Myocyte (in vitro differentiated cells): ENCODE data around the gene NCKAP5. TPM values are rescaled to one million over a fixed set of nuclear protein-coding genes. Genes with fewer than 3 reads are reported as not detected.

Experiments
- DNase-seq: peaks from one replicate; pipeline ENCODE4 v3.0.0-alpha.2; 2012; ENCODE audit warnings: low read depth
- total RNA-seq: library from RNA; depleted of rRNA; stranded (reverse); fragments of >200 nt; gene quantifications from 2 replicates; pipeline ENCODE4 v1.2.3, GENCODE V29; 2014

The NCKAP5 gene
- total RNA-seq, 1 donor from 2014 or later = 0.53 TPM

- DNase-seq = no peak
Measured at GRCh38 chr2:133461484-133461883, 106.8 kb downstream of the NCKAP5 start.

GRCh38 chr2:133459590-133459989, 108.7 kb downstream of the NCKAP5 start:
- no peak for DNase-seq

DNA sequence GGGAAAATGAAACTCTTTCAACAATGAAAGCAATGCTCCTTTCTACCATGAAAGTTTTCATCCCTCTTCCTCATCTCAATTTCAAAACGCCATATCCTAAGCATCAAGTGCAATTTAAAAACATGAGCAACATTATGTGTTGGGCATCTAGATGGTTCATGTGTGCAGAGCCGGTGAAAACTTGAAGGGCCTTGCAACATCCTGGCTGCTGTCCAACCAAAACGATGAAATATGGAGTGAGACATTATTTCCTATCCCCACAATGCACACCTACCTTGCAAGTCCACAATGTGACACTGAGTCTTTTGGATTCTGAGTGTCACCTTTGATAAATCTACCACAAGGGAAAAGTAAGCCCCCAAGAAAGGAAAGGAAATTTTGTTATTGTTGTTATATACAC, 110.0 kb downstream of the NCKAP5 start:
- no peak for DNase-seq

GRCh38 chr2:133457861-133458260, 110.4 kb downstream of the NCKAP5 start:
- DNase-seq = no peak

DNA sequence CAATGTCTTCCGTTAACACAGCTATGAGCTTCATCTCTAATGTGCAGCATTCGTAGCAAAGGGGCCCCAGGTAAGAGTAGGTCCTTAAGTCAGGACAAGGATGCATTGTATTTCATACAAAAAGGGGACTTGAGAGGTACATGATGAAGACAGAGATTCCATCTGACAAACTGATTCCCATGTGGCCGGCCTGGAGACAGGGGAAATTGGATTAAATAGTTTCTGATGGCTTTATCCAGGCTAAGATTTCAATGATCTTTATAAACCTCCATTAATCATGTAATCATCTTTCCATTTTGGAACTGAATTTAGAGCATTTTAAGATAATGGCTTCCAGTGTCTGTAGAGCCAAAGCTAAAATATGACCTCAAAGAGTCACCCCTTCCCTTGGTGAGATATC, 111.3 kb downstream of the NCKAP5 start:
- no peak for DNase-seq

DNA sequence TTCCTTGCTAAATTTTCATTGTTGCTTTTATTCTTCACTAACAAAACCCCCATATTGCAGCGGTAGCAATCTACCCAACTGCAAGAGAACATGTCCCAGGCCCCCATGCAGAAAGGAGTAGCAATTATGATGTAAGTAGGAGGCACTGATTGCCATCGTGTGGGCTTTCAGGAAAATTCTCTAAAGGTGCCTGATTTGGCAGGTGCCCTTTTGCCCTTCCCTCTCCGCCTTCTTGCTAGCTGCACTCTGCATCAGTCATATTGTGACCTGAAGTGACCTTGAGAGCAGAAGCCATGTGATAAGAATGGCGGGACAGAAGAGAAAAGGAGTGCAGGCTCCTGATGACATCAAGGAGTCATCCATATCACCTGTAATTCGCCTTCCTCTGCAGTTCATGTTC, 112.1 kb downstream of the NCKAP5 start:
- DNase-seq = no peak

DNA sequence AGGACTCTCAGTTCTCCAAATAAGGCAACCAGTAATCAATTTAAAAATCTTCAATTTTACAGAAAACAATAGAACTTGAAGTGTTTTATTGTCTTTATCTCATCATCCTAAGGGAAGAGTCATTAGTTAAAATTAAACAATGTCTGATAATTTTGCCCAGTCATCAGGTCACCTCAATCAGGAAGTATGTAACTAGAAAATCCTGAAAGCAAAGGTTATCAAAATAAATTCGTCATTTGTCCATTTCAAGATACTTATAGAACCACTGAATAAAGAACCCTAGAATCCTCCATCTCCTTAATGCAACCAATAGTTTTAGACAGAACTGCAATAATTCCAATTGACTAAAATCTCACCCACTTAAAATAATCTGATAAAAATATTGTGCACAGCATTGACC, 115.2 kb downstream of the NCKAP5 start:
- no peak for DNase-seq

DNA sequence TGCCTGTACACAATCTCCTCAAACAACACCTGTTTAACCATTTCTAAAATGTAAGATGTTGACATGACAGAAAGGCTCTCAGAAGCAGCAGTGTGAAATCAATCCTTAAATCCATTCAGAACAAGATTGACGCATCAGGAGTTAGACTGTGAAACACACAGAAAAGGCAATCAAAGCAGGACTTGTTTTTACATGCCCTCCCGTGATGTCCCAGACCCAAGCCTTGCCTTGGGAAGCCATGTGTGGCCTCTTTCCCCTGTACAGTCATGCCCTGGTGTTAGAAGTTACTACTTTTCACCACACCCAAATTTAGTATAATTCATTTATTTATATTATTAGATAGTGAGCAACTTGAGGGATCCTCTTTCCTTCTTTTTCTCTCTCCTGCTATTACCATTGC, 115.7 kb downstream of the NCKAP5 start:
- DNase-seq = no peak

GRCh38 chr2:133452146-133452545, 116.1 kb downstream of the NCKAP5 start:
- no peak for DNase-seq

DNA sequence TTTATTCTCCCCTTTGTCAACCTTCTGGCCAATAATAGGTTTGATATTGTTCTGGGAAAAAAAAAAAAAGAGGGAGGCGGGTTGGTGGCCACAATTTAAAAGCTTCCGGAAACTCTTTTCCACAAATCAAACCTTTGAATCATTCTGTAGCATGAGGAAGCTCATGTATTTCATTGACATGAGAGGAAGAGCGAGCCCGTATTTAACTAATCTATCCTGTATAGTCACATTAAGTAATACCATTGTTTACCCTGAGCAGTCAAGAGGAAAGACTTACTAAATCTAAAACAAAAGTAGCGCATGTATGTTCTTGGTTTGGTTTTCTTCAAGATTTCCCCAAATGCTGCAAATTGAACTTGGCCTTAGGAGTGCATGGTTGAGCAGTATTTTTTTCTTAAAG, 120.1 kb downstream of the NCKAP5 start:
- no peak for DNase-seq

GRCh38 chr2:133447303-133447702, 121.0 kb downstream of the NCKAP5 start:
- DNase-seq = no peak

GRCh38 chr2:133444465-133444864, 123.8 kb downstream of the NCKAP5 start:
- no peak for DNase-seq

GRCh38 chr2:133442393-133442792, 125.9 kb downstream of the NCKAP5 start:
- DNase-seq = no peak

GRCh38 chr2:133439565-133439920, 128.7 kb downstream of the NCKAP5 start:
- no peak for DNase-seq

GRCh38 chr2:133438848-133439564, 129.3 kb downstream of the NCKAP5 start:
- DNase-seq = no peak

GRCh38 chr2:133438026-133438425, 130.2 kb downstream of the NCKAP5 start:
- DNase-seq = no peak

DNA sequence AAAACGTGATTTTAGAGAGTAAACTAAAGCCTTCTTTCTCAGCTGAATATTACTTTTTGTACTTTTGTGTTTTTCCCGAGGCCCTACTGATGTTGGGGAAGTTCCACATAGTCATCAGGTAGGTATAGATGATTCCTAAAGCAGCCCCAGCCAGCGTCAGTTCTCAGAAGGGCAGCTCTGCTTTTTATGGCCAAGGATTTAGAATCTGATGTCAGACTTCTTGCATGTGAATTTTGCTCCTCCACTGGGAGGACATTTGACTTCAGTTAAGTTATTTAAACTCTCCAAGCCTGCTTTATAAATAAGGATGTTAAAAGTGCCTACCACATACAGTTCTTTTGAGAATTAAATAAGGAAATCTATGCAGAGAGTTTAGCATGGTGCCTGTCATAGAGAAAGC, 130.8 kb downstream of the NCKAP5 start:
- no peak for DNase-seq

DNA sequence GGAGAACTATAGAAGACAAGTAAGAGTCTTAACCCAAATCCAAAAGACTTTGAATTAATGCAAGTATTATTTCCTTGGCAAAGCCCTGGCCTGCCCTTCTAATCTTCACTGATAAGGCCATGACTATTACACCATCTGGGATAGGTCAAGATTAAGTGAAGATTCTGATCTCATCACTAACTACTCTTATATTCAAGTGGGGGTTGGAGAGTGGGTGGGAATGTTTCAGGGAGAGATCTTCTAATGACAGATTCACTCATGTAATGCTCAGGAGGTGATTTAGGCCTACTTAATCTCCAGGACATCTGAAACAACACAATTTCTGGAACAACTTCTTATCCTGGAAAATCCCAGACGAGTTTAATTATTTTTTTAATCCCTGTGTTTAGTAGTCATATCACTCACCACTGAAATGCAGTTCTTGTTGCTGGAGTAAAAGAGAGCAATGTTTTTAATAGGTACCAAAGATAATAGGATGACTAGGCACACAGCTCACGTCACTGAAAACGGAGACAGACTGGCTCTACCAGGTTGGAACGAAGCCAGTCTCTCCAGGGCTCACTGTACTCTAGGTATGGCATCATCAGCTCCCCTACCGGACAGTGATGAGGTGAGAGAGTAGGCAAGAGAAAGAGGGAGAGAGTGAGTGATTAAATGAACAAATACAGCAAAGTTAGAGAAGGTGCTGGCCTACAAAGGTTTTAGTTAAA, 133.1 kb downstream of the NCKAP5 start:
- DNase-seq = peak; percentile 23

- no peak for DNase-seq
Measured at GRCh38 chr2:133433455-133434451, 134.5 kb downstream of the NCKAP5 start.

GRCh38 chr2:133432778-133433177, 135.5 kb downstream of the NCKAP5 start:
- DNase-seq = no peak

DNA sequence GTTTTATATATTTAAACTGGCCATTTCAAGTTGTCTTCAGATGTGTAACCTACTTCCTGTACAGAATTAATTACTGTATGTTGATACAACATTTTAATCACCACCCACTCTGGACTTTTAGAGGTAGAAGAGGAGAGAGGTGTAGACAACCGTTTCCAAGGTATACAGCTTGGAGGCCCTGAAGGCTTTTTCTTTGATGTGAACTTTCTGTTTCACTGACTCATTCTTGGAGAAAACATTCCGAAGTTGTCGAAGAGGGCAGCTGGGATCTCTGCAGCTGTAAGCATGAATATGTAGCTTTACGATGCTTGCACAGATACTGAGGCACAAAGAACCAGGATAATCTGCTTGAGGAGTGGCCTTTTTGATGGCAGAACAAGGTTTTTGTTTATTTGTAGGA, 137.0 kb downstream of the NCKAP5 start:
- DNase-seq = no peak

DNA sequence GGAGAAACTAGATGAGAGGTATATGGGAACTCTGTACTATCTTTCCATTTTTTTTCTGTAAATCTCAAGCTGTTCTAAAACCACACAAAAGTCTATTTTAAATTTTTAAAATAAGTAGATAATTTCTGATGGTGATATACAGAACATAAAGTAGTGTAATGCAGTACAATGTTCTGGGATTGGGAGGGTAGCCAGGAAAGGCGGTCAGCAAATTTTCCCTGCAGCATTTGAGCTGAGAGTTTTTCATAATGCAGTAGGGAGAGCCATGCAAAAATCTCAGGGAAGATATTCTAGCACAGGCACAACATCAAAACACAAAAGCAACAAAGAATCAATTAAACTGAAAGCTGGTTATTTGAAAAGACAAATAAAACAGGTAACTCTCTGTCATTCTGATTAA, 141.5 kb downstream of the NCKAP5 start:
- DNase-seq = no peak
